IPS-20b (cell line): Measurements from ENCODE around the gene IKZF3.
A peak's percentile ranks its signal among the peaks of the same experiment; 100 is the strongest.

Source experiments
- H3K27ac ChIP-seq: one replicate; pipeline ENCODE4 v1.5.1; 2013; ENCODE audit warnings: low read length
- H3K27me3 ChIP-seq: 2 replicates; pipeline ENCODE4 v1.6.1; 2013; ENCODE audit warnings: mild to moderate bottlenecking, low read length, inconsistent platforms; ENCODE audit not compliant: insufficient read depth
- H3K36me3 ChIP-seq: 2 replicates; pipeline ENCODE4 v1.6.1; 2013; ENCODE audit warnings: low read depth, mild to moderate bottlenecking, inconsistent platforms, low read length, moderate library complexity; ENCODE audit not compliant: insufficient read depth
- H3K4me1 ChIP-seq: 2 replicates; pipeline ENCODE4 v1.6.1; 2013; ENCODE audit warnings: mild to moderate bottlenecking, control low read depth, inconsistent platforms, low read length, moderate library complexity; ENCODE audit not compliant: insufficient read depth
- H3K4me3 ChIP-seq: 2 replicates; pipeline ENCODE4 v1.5.1; 2013; ENCODE audit warnings: mild to moderate bottlenecking, low read length, inconsistent platforms
- H3K9ac ChIP-seq: 2 replicates; pipeline ENCODE4 v1.6.1; 2013; ENCODE audit warnings: low read depth, mild to moderate bottlenecking, inconsistent platforms, low read length, moderate library complexity
- H3K9me3 ChIP-seq: 2 replicates; pipeline ENCODE4 v1.6.1; 2013; ENCODE audit warnings: mild to moderate bottlenecking, low read depth, low read length, inconsistent platforms; ENCODE audit not compliant: insufficient read depth

Gene IKZF3

GRCh38 chr17:39740357-39741111 lies 123.6 kb downstream of the IKZF3 start:
- H3K4me1 ChIP-seq, result peaks cover 19% of the 10 kb centered on the region
- peak overlapping the region; percentile 94 for H3K27ac ChIP-seq
- H3K9ac ChIP-seq, result peak overlapping the region; percentile 90
- H3K9me3 ChIP-seq, result no peaks in the 10 kb centered on the region
- H3K4me3 ChIP-seq, result peak overlapping the region; percentile 85
- peaks cover 29% of the 10 kb centered on the region for H3K36me3 ChIP-seq
- peaks cover 9% of the 10 kb centered on the region; the same call in 1 of the 2 replicates for H3K27me3 ChIP-seq

GRCh38 chr17:39739885-39740356 lies 124.2 kb downstream of the IKZF3 start:
- peaks cover 19% of the 10 kb centered on the region for H3K4me1 ChIP-seq
- peak overlapping the region; percentile 90 for H3K9ac ChIP-seq
- peak overlapping the region; percentile 85 for H3K4me3 ChIP-seq
- H3K36me3 ChIP-seq, result peaks cover 23% of the 10 kb centered on the region
- no peaks in the 10 kb centered on the region for H3K9me3 ChIP-seq
- peak overlapping the region; percentile 92 for H3K27ac ChIP-seq
- peaks cover 9% of the 10 kb centered on the region; the same call in 1 of the 2 replicates for H3K27me3 ChIP-seq

GRCh38 chr17:39738983-39739884 lies 124.9 kb downstream of the IKZF3 start:
- Histone ChIP-seq H3K36me3 (peaks cover 16% of the 10 kb centered on the region), H3K4me3 (peak overlapping the region; percentile 85), H3K4me1 (peaks cover 19% of the 10 kb centered on the region), H3K9ac (peak overlapping the region; percentile 96; the same call in 1 of the 2 replicates), H3K27me3 (peaks cover 9% of the 10 kb centered on the region; the same call in 1 of the 2 replicates), H3K27ac (peak overlapping the region; percentile 92), H3K9me3 (no peaks in the 10 kb centered on the region)

GRCh38 chr17:39738568-39738901 lies 125.6 kb downstream of the IKZF3 start:
- H3K27ac ChIP-seq, result peak overlapping the region; percentile 92
- peaks cover 9% of the 10 kb centered on the region for H3K36me3 ChIP-seq
- H3K4me1 ChIP-seq, result peaks cover 19% of the 10 kb centered on the region
- peak overlapping the region; percentile 96 for H3K9ac ChIP-seq
- H3K4me3 ChIP-seq, result peak overlapping the region; percentile 85
- H3K27me3 ChIP-seq, result peaks cover 9% of the 10 kb centered on the region; the same call in 1 of the 2 replicates
- no peaks in the 10 kb centered on the region for H3K9me3 ChIP-seq

- Histone ChIP-seq H3K9me3 (no peaks in the 10 kb centered on the region), H3K4me3 (peak within 1 kb of the TSS; percentile 85), H3K9ac (peak within 1 kb of the TSS; percentile 96), H3K27ac (peak within 1 kb of the TSS; percentile 92), H3K4me1 (peaks cover 19% of the 10 kb centered on the region), H3K27me3 (peaks cover 9% of the 10 kb centered on the region; the same call in 1 of the 2 replicates), H3K36me3 (peaks cover 4% of the 10 kb centered on the region)
Measured at GRCh38 chr17:39737760-39738567, 126.1 kb downstream of the IKZF3 start, which contains the start of gene GRB7. Gene GRB7, plus strand, starts transcription at chr17:39737938. Its CDS starts 4,364 bp downstream, at chr17:39742302.

GRCh38 chr17:39737206-39737759 lies 126.8 kb downstream of the IKZF3 start:
- peaks cover 9% of the 10 kb centered on the region; the same call in 1 of the 2 replicates for H3K27me3 ChIP-seq
- no peaks in the 10 kb centered on the region for H3K9me3 ChIP-seq
- H3K4me1 ChIP-seq, result peaks cover 19% of the 10 kb centered on the region
- H3K36me3 ChIP-seq, result no peaks in the 10 kb centered on the region
- peak overlapping the region; percentile 76 for H3K27ac ChIP-seq
- peak overlapping the region; percentile 96; the same call in 1 of the 2 replicates for H3K9ac ChIP-seq
- peak overlapping the region; percentile 85 for H3K4me3 ChIP-seq

- peaks cover 19% of the 10 kb centered on the region for H3K4me1 ChIP-seq
- no peak overlapping the region for H3K27ac ChIP-seq
- no peaks in the 10 kb centered on the region for H3K9me3 ChIP-seq
- H3K36me3 ChIP-seq, result no peaks in the 10 kb centered on the region
- H3K27me3 ChIP-seq, result peaks cover 9% of the 10 kb centered on the region; the same call in 1 of the 2 replicates
- H3K4me3 ChIP-seq, result no peak overlapping the region
- no peak overlapping the region for H3K9ac ChIP-seq
Measured at GRCh38 chr17:39736319-39737165, 127.6 kb downstream of the IKZF3 start.

DNA sequence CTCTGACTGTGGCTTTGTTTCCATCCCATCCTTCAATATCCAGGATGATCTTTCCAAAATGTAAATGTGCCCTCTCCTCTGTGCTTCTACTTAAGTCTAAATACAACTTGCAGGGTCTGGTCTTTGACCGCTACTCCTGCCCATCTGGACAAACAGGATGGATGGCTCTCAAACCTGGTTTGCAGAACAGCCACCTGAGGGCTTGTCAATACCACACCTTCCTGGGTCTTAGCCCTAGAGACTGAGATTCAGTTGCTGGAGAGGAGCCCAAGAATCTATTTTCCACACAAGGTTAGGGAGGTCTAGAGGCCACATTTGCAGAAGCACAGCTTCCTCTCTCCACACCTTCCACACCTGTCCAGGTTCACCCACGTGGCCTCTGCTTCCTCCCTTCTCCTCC lies 128.2 kb downstream of the IKZF3 start:
- Histone ChIP-seq H3K9ac (no peak overlapping the region), H3K4me1 (peaks cover 12% of the 10 kb centered on the region), H3K4me3 (no peak overlapping the region), H3K27ac (no peak overlapping the region), H3K9me3 (no peaks in the 10 kb centered on the region), H3K36me3 (no peaks in the 10 kb centered on the region), H3K27me3 (peaks cover 9% of the 10 kb centered on the region; the same call in 1 of the 2 replicates)

- no peak overlapping the region for H3K27ac ChIP-seq
- no peak overlapping the region for H3K4me3 ChIP-seq
- H3K9me3 ChIP-seq, result no peaks in the 10 kb centered on the region
- no peak overlapping the region for H3K9ac ChIP-seq
- no peaks in the 10 kb centered on the region; the same call in 1 of the 2 replicates for H3K27me3 ChIP-seq
- peaks cover 17% of the 10 kb centered on the region; the same call in 1 of the 2 replicates for H3K36me3 ChIP-seq
- peaks cover 12% of the 10 kb centered on the region; the same call in 1 of the 2 replicates for H3K4me1 ChIP-seq
Measured at GRCh38 chr17:39732586-39732985, 131.5 kb downstream of the IKZF3 start.
